Measurements from ENCODE around the gene MROH2A. TPM values are rescaled to one million over a fixed set of nuclear protein-coding genes. Genes with fewer than 3 reads are reported as not detected.

Gene MROH2A
- total RNA-seq, 1 experiment from 2014 or later: not detected

- DNase-seq (ENCODE audit: low read depth): no peak
These were observed 13.4 kb upstream of the MROH2A start for GRCh38 chr2:233764761-233765160.

DNA sequence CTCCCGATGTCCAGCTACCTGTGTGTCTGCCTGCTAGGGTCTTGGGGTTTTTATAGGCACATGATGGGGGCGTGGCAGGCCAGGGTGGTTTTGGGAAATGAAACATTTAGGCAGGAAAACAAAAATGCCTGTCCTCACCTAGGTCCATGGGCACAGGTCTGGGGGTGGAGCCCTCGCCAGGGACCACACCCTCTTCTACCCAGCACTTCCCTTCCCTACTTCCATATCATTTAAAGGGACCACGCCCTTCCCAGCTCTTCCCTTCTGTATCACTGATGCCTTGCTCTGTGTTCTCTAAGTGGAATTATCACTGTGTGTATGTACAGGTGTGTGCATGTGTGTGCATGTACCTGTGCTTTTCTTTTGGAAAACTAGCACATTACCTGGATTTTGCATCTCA is 11.7 kb upstream of the MROH2A start:
- no peak for DNase-seq (ENCODE audit: low read depth)

- no peak for DNase-seq (ENCODE audit: low read depth)
These were observed 10.1 kb upstream of the MROH2A start for GRCh38 chr2:233768076-233768475.

GRCh38 chr2:233769260-233769659 is 8.9 kb upstream of the MROH2A start:
- DNase-seq (ENCODE audit: low read depth): no peak

- DNase-seq (ENCODE audit: low read depth): no peak
These were observed 6.0 kb upstream of the MROH2A start for GRCh38 chr2:233772153-233772552.

DNA sequence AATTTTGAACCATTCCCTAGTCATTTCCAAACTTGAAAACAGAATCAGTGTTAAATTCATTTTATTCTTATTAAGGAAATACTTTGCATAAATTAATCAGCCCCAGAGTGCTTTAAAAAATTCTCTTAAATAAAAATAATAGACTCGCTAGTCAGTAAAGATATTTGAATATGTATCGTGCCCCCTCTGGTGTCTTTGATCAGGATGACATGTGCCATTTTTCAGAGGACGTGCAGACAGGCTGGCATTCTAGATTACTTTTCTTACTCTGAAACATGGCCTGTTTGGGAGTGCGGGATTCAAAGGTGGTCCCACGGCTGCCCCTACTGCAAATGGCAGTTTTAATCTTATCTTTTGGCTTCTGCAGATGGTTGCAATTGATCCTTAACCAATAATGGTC is 5.5 kb upstream of the MROH2A start:
- no peak for DNase-seq (ENCODE audit: low read depth)

GRCh38 chr2:233773854-233774253 is 4.3 kb upstream of the MROH2A start:
- DNase-seq (ENCODE audit: low read depth): no peak

- DNase-seq (ENCODE audit: low read depth): no peak
These were observed 2.7 kb upstream of the MROH2A start for GRCh38 chr2:233775414-233775813.

DNA sequence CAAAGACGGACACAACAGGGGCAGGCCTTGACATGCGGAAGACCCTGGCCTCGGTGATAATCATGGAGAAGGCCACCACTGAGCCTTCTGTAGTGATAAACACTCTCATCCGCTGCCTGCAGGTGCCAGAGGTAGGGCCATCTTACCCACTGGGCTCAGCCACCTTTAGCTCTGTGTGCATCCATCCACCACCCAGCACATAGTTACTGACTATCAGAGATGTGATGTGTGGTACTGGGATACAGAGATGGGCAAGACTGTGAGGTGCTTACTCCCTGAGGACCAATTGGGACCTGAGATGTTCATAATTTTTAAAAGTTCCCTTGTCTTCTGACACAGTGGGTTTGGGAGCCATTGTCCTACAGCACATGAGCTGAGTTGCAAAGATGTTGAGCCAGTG is 1.6 kb downstream of the MROH2A start:
- no peak for DNase-seq (ENCODE audit: low read depth)

- DNase-seq (ENCODE audit: low read depth): no peak
These were observed 2.6 kb downstream of the MROH2A start for GRCh38 chr2:233780771-233781170.

GRCh38 chr2:233789554-233789953 is 11.4 kb downstream of the MROH2A start:
- DNase-seq (ENCODE audit: low read depth): no peak

DNA sequence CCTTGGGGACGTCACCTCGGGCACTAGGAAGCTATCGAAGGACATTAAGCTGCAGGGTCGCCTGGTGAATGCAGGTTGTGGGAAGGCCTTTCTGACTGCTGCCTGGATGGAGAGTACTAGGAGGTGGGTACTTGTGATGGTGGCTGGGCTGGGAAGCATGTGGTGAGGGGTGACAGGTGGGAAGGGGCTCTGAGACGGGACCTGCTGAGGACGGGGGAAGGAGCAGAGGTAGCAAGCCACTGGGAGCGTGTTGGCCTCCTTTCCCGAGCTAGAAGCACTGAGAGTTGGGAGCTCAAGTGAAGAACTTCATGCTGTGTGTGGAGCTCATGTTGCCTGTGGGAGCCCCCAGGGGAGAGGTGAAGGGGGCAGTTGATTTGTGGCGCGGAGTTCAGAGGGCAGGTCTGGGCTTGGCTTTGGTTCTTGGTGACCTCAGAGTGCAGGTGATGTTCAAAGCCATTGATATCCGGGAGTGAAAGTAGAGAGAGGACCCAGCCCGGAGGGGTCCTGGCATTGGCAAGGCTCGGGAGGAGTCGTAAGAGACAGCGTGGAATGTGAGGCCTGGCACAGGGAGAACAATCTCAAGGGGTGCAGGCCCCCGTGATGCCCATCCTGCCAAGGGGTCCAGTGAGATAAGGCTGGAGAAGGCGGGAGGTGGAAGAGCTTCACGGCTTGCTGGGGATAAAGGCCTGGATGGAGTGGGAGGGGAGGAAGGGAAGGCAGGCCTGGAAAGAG is 13.2 kb downstream of the MROH2A start:
- no peak for DNase-seq (ENCODE audit: low read depth)

GRCh38 chr2:233791883-233792329 is 13.8 kb downstream of the MROH2A start:
- no peak for DNase-seq (ENCODE audit: low read depth)

DNA sequence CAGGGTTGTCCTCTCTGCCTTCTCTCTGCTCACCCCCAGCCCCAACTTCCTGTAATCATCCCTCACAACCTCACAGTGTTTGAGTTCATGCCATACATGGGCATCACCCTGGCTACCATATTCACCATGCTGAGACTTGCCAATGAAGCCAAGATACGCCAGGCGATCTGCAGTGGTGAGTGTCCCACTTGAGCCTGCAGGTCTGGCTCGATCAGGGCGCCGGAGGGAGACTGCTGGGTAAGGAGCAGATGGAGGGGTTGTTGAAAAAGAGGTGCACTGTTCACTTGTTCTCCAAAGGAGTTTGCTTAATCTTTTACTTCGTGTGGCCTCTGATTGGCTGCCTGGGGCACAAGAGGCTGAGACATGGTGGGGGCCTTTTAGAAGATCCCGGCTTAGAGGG is 14.6 kb downstream of the MROH2A start:
- DNase-seq (ENCODE audit: low read depth): no peak

GRCh38 chr2:233793465-233794127 is 15.5 kb downstream of the MROH2A start:
- no peak for DNase-seq (ENCODE audit: low read depth)

GRCh38 chr2:233794128-233794658 is 16.1 kb downstream of the MROH2A start:
- no peak for DNase-seq (ENCODE audit: low read depth)

GRCh38 chr2:233795735-233796171 is 17.6 kb downstream of the MROH2A start:
- no peak for DNase-seq (ENCODE audit: low read depth)

GRCh38 chr2:233796254-233796653 is 18.1 kb downstream of the MROH2A start:
- DNase-seq (ENCODE audit: low read depth): no peak

GRCh38 chr2:233798335-233799086 is 20.4 kb downstream of the MROH2A start:
- no peak for DNase-seq (ENCODE audit: low read depth)

DNA sequence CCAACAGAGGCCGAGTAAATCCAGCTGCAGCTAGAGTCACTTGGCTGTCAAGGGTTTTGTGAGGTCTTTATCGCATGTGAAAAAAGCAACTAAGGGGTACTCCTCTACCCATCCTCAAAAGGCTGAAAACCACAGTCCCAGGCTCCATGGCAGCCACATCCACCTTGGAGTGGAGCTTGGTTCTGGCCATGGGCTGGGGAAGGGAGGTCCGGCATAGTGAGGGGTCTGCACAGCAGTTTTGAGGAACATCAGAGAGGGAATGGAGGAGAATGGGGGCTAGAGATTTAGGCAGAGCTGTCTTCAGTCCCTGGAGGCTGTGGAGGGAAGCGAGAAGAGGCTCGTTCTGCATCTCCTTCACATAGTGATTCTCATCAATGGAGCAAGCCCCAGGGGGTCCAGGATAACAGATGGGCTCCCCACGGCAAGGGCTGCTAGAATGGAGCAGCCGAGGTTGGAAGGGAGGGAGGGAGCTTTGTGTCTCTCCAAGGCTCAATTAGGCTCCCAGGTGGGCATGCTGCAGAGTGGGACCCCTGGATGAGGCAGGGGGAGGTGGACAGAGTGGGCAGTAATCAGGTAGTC is 21.0 kb downstream of the MROH2A start:
- DNase-seq (ENCODE audit: low read depth): no peak

DNA sequence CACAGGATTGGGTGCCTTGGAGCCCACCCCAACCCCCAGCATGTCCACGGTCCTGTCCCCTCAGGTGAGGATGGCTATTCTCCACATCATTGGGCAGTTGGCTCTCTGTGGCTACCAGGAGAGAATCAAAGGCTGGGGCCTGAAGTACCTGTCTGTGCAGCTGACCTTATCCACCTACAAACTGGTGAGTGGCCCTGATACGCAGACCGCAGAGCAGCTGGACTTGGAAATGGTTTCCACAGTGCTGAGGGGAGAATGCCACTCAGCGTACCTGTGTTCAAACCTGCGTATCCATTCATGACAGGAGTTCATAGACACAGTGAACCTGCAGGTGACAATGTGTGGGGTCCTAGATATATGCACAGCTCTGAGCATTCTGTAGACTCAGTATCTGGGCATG is 21.6 kb downstream of the MROH2A start:
- DNase-seq (ENCODE audit: low read depth): no peak

GRCh38 chr2:233800208-233800607 is 22.1 kb downstream of the MROH2A start:
- DNase-seq (ENCODE audit: low read depth): no peak
